ENCODE measurements around the gene TSPAN11. TPM values are rescaled to one million over a fixed set of nuclear protein-coding genes. Genes with fewer than 3 reads are reported as not detected.

Gene TSPAN11
- total RNA-seq, 1 experiment from 2014 or later = not detected

DNA sequence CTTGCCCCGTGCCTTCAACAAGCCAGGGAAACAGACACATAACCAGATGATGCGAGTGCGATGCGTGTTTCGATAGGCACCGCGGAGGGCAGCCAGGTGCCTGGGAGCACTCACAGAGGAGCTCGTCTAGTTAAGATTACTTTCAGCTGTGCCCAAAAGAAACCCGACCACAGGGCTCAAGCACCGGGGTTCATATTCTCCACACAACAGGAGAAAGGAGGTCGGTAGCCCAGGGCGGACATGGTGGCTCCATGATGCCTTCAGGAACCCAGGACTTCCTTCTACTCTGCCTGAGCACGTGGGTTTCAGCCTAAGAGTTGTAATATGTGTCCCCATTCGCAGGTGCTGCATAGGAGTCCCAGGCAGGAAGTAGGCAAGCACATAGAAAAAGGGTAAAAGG lies 93.4 kb downstream of the TSPAN11 start:
- BruUV-seq (replicated peaks) = no TSS peak
- Mint-ChIP-seq H3K9me3 (ENCODE audit: unreplicated experiment) (no peaks in the 10 kb centered on the region), H3K27me3 (ENCODE audit: insufficient read depth, unreplicated experiment) (peaks cover 12% of the 10 kb centered on the region), H3K4me1 (ENCODE audit: low read depth, unreplicated experiment) (peaks cover 9% of the 10 kb centered on the region), H3K36me3 (ENCODE audit: insufficient read depth, unreplicated experiment) (no peaks in the 10 kb centered on the region), H3K4me3 (ENCODE audit: unreplicated experiment) (no peak overlapping the region), H3K27ac (ENCODE audit: unreplicated experiment) (no peak overlapping the region)
- Histone ChIP-seq H3K4me3 (ENCODE audit: low read depth, low read length) (no peak overlapping the region), H3K9me3 (no peaks in the 10 kb centered on the region), H3K36me3 (ENCODE audit: control insufficient read depth, insufficient read depth, low read length) (no peaks in the 10 kb centered on the region), H3K4me1 (peaks cover 7% of the 10 kb centered on the region; the same call in 1 of the 2 replicates), H3K27me3 (replicated peaks; ENCODE audit: control insufficient read depth, insufficient read depth, low read length) (no peaks in the 10 kb centered on the region)
- TF ChIP-seq, protein P1, sequence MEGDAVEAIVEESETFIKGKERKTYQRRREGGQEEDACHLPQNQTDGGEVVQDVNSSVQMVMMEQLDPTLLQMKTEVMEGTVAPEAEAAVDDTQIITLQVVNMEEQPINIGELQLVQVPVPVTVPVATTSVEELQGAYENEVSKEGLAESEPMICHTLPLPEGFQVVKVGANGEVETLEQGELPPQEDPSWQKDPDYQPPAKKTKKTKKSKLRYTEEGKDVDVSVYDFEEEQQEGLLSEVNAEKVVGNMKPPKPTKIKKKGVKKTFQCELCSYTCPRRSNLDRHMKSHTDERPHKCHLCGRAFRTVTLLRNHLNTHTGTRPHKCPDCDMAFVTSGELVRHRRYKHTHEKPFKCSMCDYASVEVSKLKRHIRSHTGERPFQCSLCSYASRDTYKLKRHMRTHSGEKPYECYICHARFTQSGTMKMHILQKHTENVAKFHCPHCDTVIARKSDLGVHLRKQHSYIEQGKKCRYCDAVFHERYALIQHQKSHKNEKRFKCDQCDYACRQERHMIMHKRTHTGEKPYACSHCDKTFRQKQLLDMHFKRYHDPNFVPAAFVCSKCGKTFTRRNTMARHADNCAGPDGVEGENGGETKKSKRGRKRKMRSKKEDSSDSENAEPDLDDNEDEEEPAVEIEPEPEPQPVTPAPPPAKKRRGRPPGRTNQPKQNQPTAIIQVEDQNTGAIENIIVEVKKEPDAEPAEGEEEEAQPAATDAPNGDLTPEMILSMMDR (IDR thresholded peaks at IDR 0.05; ENCODE audit: insufficient read depth in 1 of 2, low read depth in 1 of 2, low read length in 1 of 2, severe bottlenecking in 1 of 2, unreplicated experiment in 1 of 2) = no peak
- CTCF ChIA-PET = no interaction called here
- DNase-seq = no peak
- POLR2A ChIA-PET = no interaction called here
- intact Hi-C loops (cut with micrococcal nuclease; ENCODE audit: unreplicated experiment) = no loop called here

DNA sequence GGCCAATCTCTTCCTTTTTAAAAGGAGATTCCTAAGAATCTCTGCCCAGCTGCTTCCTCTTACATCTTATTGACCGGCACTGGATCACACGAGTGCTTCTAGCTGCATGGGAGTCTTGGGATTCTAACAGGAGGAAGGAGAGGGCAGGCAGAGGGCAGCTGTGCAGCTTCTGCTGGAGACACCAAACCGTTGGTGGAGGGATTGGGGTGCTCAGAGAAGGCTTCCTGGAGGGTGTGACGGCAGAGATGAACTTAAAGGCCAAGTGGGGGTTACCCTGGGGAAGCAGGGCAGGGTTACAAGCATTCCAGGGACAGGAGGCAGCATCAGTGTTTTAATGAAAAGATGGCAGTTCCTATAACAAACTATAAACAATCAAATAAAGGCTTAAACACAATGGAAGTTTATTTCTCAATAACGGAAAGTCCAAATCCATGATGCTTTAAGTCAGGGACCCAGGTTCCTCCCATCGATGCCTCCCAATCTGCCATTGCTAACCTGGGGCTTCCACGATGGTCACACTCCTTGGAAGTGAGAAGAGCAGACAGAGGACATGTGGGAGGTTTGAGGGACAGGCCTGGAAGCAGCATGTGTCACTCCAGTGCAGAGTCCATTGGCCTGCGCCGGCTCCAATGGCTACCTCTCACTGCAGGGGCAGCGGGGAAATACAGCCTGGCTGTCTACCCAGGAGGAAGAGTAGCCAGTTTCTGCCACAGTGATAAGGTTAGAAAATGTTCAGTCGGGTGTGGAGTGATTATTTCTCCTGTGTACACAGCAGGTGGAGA lies 94.0 kb downstream of the TSPAN11 start:
- H3K36me3 ChIP-seq (ENCODE audit: control insufficient read depth, insufficient read depth, low read length) = no peaks in the 10 kb centered on the region
- Mint-ChIP-seq H3K4me3 (ENCODE audit: unreplicated experiment) (no peak overlapping the region), H3K27ac (ENCODE audit: unreplicated experiment) (no peak overlapping the region), H3K27me3 (ENCODE audit: insufficient read depth, unreplicated experiment) (peaks cover 7% of the 10 kb centered on the region), H3K9me3 (ENCODE audit: unreplicated experiment) (no peaks in the 10 kb centered on the region), H3K4me1 (ENCODE audit: low read depth, unreplicated experiment) (peaks cover 9% of the 10 kb centered on the region), H3K36me3 (ENCODE audit: insufficient read depth, unreplicated experiment) (no peaks in the 10 kb centered on the region)
- H3K4me3 ChIP-seq (ENCODE audit: low read depth, low read length) = no peak overlapping the region
- TF ChIP-seq, protein P1 (IDR thresholded peaks at IDR 0.05; ENCODE audit: insufficient read depth in 1 of 2, low read depth in 1 of 2, low read length in 1 of 2, severe bottlenecking in 1 of 2, unreplicated experiment in 1 of 2) = no peak
- no TSS peak for BruUV-seq (replicated peaks)
- POLR2A ChIA-PET = no interaction called here
- intact Hi-C loops (cut with micrococcal nuclease; ENCODE audit: unreplicated experiment) = no loop called here
- H3K9me3 ChIP-seq = no peaks in the 10 kb centered on the region
- no peaks in the 10 kb centered on the region for H3K27me3 ChIP-seq (replicated peaks; ENCODE audit: control insufficient read depth, insufficient read depth, low read length)
- CTCF ChIA-PET = interaction anchor here (0.7 to 1.6 kb wide), 2 partner anchors 11 to 215 kb away, joined by 3 read pairs; no protein-coding TSS in a partner anchor
- H3K4me1 ChIP-seq = peaks cover 7% of the 10 kb centered on the region; the same call in 1 of the 2 replicates
- DNase-seq = no peak

DNA sequence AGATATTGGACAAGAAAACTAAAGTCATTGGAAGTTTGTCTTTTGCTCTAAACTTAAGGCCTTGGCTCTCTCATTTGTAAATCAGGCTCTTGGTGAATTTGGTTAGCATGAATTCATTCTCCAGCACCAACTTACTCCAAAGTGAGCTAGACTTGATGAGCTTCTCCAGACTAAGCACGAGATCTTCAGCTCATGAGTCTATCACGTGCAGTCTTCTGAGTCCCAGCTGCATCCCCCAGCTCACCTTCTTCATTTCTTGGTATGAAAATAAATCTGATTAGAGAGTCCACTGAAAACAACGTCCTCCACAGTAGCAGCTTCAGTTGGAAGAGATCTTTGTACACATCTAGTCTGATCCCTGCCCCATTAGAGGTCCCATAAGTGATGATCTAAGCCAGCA lies 94.6 kb downstream of the TSPAN11 start:
- Histone ChIP-seq H3K4me1 (peaks cover 7% of the 10 kb centered on the region; the same call in 1 of the 2 replicates), H3K27me3 (replicated peaks; ENCODE audit: control insufficient read depth, insufficient read depth, low read length) (no peaks in the 10 kb centered on the region), H3K9me3 (no peaks in the 10 kb centered on the region), H3K36me3 (ENCODE audit: control insufficient read depth, insufficient read depth, low read length) (no peaks in the 10 kb centered on the region), H3K4me3 (ENCODE audit: low read depth, low read length) (no peak overlapping the region)
- intact Hi-C loops (cut with micrococcal nuclease; ENCODE audit: unreplicated experiment) = no loop called here
- H3K9me3 Mint-ChIP-seq (ENCODE audit: unreplicated experiment) = no peaks in the 10 kb centered on the region
- CTCF ChIA-PET = interaction anchor here (0.7 to 1.6 kb wide), 4 partner anchors 11 to 214 kb away, joined by 3 to 6 read pairs (median 4); no protein-coding TSS in a partner anchor
- no peak overlapping the region for H3K4me3 Mint-ChIP-seq (ENCODE audit: unreplicated experiment)
- no peak overlapping the region for H3K27ac Mint-ChIP-seq (ENCODE audit: unreplicated experiment)
- H3K36me3 Mint-ChIP-seq (ENCODE audit: insufficient read depth, unreplicated experiment) = no peaks in the 10 kb centered on the region
- no TSS peak for BruUV-seq (replicated peaks)
- TF ChIP-seq, protein P1 (IDR thresholded peaks at IDR 0.05; ENCODE audit: insufficient read depth in 1 of 2, low read depth in 1 of 2, low read length in 1 of 2, severe bottlenecking in 1 of 2, unreplicated experiment in 1 of 2) = no peak
- H3K27me3 Mint-ChIP-seq (ENCODE audit: insufficient read depth, unreplicated experiment) = peaks cover 5% of the 10 kb centered on the region
- peaks cover 9% of the 10 kb centered on the region for H3K4me1 Mint-ChIP-seq (ENCODE audit: low read depth, unreplicated experiment)
- POLR2A ChIA-PET = no interaction called here
- no peak for DNase-seq
